ENCODE results near the gene PSMD8.

PSMD8 gene

DNA sequence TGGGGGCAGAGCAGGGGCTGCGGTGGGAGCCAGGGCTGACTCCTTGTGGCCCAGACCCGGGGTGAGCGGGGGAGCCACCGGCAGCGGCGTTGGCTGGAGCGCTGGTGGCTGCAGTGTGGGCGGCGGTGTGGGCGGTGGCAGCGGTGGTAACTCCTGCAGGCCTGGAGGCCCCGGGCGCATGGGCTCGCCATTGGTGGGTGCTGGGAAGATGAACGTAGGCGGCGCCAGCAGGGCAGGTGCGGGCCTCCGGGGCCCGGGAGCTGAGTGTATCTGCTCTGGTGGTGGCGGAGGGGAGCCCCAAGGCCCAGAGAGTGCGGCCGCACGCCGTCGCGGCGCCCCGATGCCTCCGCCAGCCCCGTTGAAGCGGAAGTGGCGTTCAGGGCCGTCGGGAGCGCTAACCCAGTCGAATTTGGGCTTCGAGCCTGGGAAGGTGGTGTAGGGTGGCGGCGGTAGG, 11.5 kb downstream of the PSMD8 start:
- Histone ChIP-seq H3K79me2 (ENCODE audit: insufficient read depth, low read length) (no peaks in the 10 kb centered on the region), H3K27ac (ENCODE audit: low read depth, low read length, poor library complexity, severe bottlenecking) (no peak overlapping the region), H3K9ac (ENCODE audit: low read length) (no peak overlapping the region), H3K4me1 (ENCODE audit: insufficient read depth, low read length, severe bottlenecking) (peaks cover 22% of the 10 kb centered on the region), H4K20me1 (ENCODE audit: insufficient read depth, low read length) (no peaks in the 10 kb centered on the region), H2AFZ (ENCODE audit: low read length) (no peak overlapping the region), H3K4me3 (ENCODE audit: low read depth, low read length, poor library complexity, severe bottlenecking) (no peak overlapping the region), H3K36me3 (ENCODE audit: insufficient read depth, low read length) (peaks cover 34% of the 10 kb centered on the region), H3K27me3 (ENCODE audit: insufficient read depth, low read length) (no peaks in the 10 kb centered on the region), H3F3A (ENCODE audit: insufficient read depth, low read length) (no peaks in the 10 kb centered on the region), H3K9me2 (ENCODE audit: low read depth, low read length) (no peaks in the 10 kb centered on the region), H3K9me3 (ENCODE audit: low read length) (no peaks in the 10 kb centered on the region), H3K4me2 (ENCODE audit: low read length) (no peak overlapping the region; the same call in 1 of the 2 replicates)
- TF ChIP-seq EZH2 (IDR thresholded peaks at IDR 0.05; ENCODE audit: borderline replicate concordance, low read length): no peak
- TF ChIP-seq, protein P1, sequence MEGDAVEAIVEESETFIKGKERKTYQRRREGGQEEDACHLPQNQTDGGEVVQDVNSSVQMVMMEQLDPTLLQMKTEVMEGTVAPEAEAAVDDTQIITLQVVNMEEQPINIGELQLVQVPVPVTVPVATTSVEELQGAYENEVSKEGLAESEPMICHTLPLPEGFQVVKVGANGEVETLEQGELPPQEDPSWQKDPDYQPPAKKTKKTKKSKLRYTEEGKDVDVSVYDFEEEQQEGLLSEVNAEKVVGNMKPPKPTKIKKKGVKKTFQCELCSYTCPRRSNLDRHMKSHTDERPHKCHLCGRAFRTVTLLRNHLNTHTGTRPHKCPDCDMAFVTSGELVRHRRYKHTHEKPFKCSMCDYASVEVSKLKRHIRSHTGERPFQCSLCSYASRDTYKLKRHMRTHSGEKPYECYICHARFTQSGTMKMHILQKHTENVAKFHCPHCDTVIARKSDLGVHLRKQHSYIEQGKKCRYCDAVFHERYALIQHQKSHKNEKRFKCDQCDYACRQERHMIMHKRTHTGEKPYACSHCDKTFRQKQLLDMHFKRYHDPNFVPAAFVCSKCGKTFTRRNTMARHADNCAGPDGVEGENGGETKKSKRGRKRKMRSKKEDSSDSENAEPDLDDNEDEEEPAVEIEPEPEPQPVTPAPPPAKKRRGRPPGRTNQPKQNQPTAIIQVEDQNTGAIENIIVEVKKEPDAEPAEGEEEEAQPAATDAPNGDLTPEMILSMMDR (IDR thresholded peaks at IDR 0.05; ENCODE audit: low read length): no peak

DNA sequence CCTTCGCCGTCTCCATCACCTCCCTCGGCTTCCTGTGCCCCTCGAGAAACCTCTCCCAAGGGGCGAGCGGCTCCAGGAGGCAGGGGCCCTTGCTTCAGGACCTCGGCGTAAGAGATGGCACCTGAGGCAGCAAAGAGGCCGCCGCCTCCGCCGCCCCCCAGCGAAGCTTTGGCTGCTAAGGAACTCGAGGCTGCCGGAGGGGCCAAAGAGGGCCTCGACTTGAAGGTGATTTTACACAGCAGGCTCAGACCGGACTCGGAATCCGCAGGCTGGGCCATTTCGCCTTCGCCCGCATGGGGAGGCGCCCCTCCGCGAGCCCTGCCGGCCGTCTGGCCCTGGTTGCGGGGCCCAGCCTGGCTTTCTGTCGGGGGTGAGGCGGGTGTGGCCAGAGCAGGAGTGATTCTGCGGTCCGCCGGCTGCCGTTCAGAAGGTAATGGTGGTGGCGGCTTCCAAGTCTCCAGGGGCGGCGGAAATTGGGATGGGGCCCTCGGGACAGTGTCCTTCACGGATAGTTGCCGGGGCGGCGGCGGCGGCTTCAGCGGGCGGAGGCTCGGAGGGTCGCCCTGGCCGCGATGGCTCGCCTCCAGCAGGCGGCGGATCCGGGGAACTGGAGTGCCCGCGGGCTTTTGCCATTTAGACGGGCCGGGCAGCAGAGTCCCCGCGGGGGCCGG, 12.1 kb downstream of the PSMD8 start:
- Histone ChIP-seq H3K79me2 (ENCODE audit: insufficient read depth, low read length) (no peaks in the 10 kb centered on the region), H3K4me1 (ENCODE audit: insufficient read depth, low read length, severe bottlenecking) (peaks cover 22% of the 10 kb centered on the region), H3K4me2 (ENCODE audit: low read length) (no peak overlapping the region; the same call in 1 of the 2 replicates), H3K4me3 (ENCODE audit: low read depth, low read length, poor library complexity, severe bottlenecking) (no peak overlapping the region), H2AFZ (ENCODE audit: low read length) (no peak overlapping the region), H3F3A (ENCODE audit: insufficient read depth, low read length) (no peaks in the 10 kb centered on the region), H3K9ac (ENCODE audit: low read length) (no peak overlapping the region), H3K9me2 (ENCODE audit: low read depth, low read length) (no peaks in the 10 kb centered on the region), H3K9me3 (ENCODE audit: low read length) (no peaks in the 10 kb centered on the region), H3K36me3 (ENCODE audit: insufficient read depth, low read length) (peaks cover 28% of the 10 kb centered on the region), H4K20me1 (ENCODE audit: insufficient read depth, low read length) (no peaks in the 10 kb centered on the region), H3K27me3 (ENCODE audit: insufficient read depth, low read length) (no peaks in the 10 kb centered on the region), H3K27ac (ENCODE audit: low read depth, low read length, poor library complexity, severe bottlenecking) (no peak overlapping the region)
- TF ChIP-seq, protein P1 (IDR thresholded peaks at IDR 0.05; ENCODE audit: low read length): no peak
- no peak for TF ChIP-seq EZH2 (IDR thresholded peaks at IDR 0.05; ENCODE audit: borderline replicate concordance, low read length)

DNA sequence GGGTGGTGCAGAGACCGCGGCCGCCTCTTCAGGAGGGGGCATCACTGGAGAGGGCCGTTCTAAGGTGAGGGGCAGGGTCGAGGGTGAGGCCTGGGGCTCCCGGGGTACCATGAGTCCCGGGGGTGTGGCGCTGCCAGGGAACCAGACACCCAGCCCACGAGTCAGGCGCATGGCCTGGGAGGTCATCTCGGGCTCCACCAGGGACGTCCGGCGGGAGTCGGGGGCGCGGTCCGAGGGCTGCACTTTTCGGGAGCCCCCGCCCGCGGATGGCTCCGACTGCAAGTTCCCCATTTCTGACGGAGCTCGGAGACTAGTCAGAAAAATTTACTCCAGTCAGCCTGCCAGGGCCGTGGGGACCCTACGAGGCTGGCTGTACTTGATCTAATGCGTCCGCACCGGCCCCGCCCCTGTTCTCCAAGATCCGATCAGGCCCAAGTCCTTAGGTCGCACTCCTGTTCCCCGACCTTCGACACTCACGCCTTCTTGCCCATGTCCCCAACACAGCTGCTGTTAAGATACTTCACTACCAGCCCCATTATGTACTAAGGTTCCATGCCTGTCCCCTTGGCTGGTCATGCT, 12.7 kb downstream of the PSMD8 start:
- no peaks in the 10 kb centered on the region for H3F3A ChIP-seq (ENCODE audit: insufficient read depth, low read length)
- H3K9ac ChIP-seq (ENCODE audit: low read length): no peak overlapping the region
- H3K4me2 ChIP-seq (ENCODE audit: low read length): peak overlapping the region; percentile 75
- no peak overlapping the region for H2AFZ ChIP-seq (ENCODE audit: low read length)
- H3K79me2 ChIP-seq (ENCODE audit: insufficient read depth, low read length): no peaks in the 10 kb centered on the region
- H3K27ac ChIP-seq (ENCODE audit: low read depth, low read length, poor library complexity, severe bottlenecking): no peak overlapping the region
- no peaks in the 10 kb centered on the region for H3K9me2 ChIP-seq (ENCODE audit: low read depth, low read length)
- no peaks in the 10 kb centered on the region for H4K20me1 ChIP-seq (ENCODE audit: insufficient read depth, low read length)
- H3K9me3 ChIP-seq (ENCODE audit: low read length): no peaks in the 10 kb centered on the region
- H3K36me3 ChIP-seq (ENCODE audit: insufficient read depth, low read length): peaks cover 22% of the 10 kb centered on the region
- H3K27me3 ChIP-seq (ENCODE audit: insufficient read depth, low read length): no peaks in the 10 kb centered on the region
- H3K4me1 ChIP-seq (ENCODE audit: insufficient read depth, low read length, severe bottlenecking): peaks cover 22% of the 10 kb centered on the region
- TF ChIP-seq EZH2 (IDR thresholded peaks at IDR 0.05; ENCODE audit: borderline replicate concordance, low read length): no peak
- TF ChIP-seq, protein P1 (IDR thresholded peaks at IDR 0.05; ENCODE audit: low read length): no peak
- peak overlapping the region; percentile 54 for H3K4me3 ChIP-seq (ENCODE audit: low read depth, low read length, poor library complexity, severe bottlenecking)

All from OCI-LY1 (cell line).